HG02885 (cell line): Measurements from ENCODE around the gene ARL1.
"Not testable (repeated sequence)": the region's sequence is repeated elsewhere in the genome, so short reads cannot be mapped to it uniquely, and the experiment has no call there.

Experiments
- ATAC-seq: cut with Tn5 transposase; IDR thresholded peaks from one replicate; pipeline ENCODE4 v1.9.1; 2021; ENCODE audit warnings: mild to moderate bottlenecking; ENCODE audit not compliant: unreplicated experiment, poor library complexity

Gene ARL1

GRCh38 chr12:101407436-101408345, at the start of gene ARL1:
TSS of gene ARL1 (minus strand) at chr12:101407772. CDS start at chr12:101407645, 127 bp downstream.
- peak; percentile 80 for ATAC-seq

GRCh38 chr12:101455685-101456084, 48.1 kb upstream of the ARL1 start:
- no peak for ATAC-seq

- ATAC-seq: no peak
Measured at GRCh38 chr12:101441461-101442224, 34.1 kb upstream of the ARL1 start.

- ATAC-seq: no peak
Measured at GRCh38 chr12:101439236-101439635, 31.7 kb upstream of the ARL1 start.

- no peak for ATAC-seq
Measured at GRCh38 chr12:101436136-101436535, 28.6 kb upstream of the ARL1 start.

GRCh38 chr12:101430456-101430855, 22.9 kb upstream of the ARL1 start:
- ATAC-seq: no peak

- ATAC-seq: no peak
Measured at GRCh38 chr12:101424620-101425019, 17.0 kb upstream of the ARL1 start.

GRCh38 chr12:101422066-101422465, 14.5 kb upstream of the ARL1 start:
- not testable (repeated sequence) for ATAC-seq

GRCh38 chr12:101415228-101415627, 7.7 kb upstream of the ARL1 start:
- ATAC-seq: no peak

- ATAC-seq: no peak
Measured at GRCh38 chr12:101414533-101415119, 7.1 kb upstream of the ARL1 start.

- ATAC-seq: not testable (repeated sequence)
Measured at GRCh38 chr12:101410169-101410568, 2.6 kb upstream of the ARL1 start.

- ATAC-seq: peak; percentile 16
Measured at GRCh38 chr12:101407049-101407435, 530 bp downstream of the ARL1 start.

- ATAC-seq: not testable (repeated sequence)
Measured at GRCh38 chr12:101391181-101391580, 16.4 kb downstream of the ARL1 start.

- ATAC-seq: no peak
Measured at GRCh38 chr12:101379149-101379548, 28.4 kb downstream of the ARL1 start.

- ATAC-seq: no peak
Measured at GRCh38 chr12:101375573-101375972, 32.0 kb downstream of the ARL1 start.

GRCh38 chr12:101372431-101372830, 35.1 kb downstream of the ARL1 start:
- no peak for ATAC-seq

- ATAC-seq: no peak
Measured at GRCh38 chr12:101368016-101368415, 39.6 kb downstream of the ARL1 start.

GRCh38 chr12:101361455-101361854, 46.1 kb downstream of the ARL1 start:
- ATAC-seq: no peak

- no peak for ATAC-seq
Measured at GRCh38 chr12:101356794-101357193, 50.8 kb downstream of the ARL1 start.

GRCh38 chr12:101351682-101352081, 55.9 kb downstream of the ARL1 start:
- ATAC-seq: no peak

- ATAC-seq: no peak
Measured at GRCh38 chr12:101343893-101344292, 63.7 kb downstream of the ARL1 start.
